Epithelial cell of proximal tubule (primary cell): ENCODE results near the gene BMPR1B. TPM values are rescaled to one million over a fixed set of nuclear protein-coding genes. Genes with fewer than 3 reads are reported as not detected.

Source experiments
- DNase-seq: peaks from one replicate; pipeline ENCODE4 v3.0.0-alpha.2; 2011; ENCODE audit warnings: low read depth
- H3K4me3 ChIP-seq: 2 replicates; pipeline ENCODE4 v1.5.1; 2011; ENCODE audit warnings: low read depth, mild to moderate bottlenecking, low read length
- total RNA-seq: library from RNA; depleted of rRNA; stranded (reverse); fragments of >200 nt; gene quantifications from 2 replicates; pipeline ENCODE4 v1.2.3, GENCODE V29; 2015
- TF ChIP-seq, protein P1 (sequence below): conservative IDR thresholded peaks from 2 replicates; pipeline ENCODE4 v1.5.1; 2012; ENCODE audit warnings: low read depth, mild to moderate bottlenecking, low read length

Gene BMPR1B
- total RNA-seq, 1 donor from 2014 or later = 2.0 TPM

DNA sequence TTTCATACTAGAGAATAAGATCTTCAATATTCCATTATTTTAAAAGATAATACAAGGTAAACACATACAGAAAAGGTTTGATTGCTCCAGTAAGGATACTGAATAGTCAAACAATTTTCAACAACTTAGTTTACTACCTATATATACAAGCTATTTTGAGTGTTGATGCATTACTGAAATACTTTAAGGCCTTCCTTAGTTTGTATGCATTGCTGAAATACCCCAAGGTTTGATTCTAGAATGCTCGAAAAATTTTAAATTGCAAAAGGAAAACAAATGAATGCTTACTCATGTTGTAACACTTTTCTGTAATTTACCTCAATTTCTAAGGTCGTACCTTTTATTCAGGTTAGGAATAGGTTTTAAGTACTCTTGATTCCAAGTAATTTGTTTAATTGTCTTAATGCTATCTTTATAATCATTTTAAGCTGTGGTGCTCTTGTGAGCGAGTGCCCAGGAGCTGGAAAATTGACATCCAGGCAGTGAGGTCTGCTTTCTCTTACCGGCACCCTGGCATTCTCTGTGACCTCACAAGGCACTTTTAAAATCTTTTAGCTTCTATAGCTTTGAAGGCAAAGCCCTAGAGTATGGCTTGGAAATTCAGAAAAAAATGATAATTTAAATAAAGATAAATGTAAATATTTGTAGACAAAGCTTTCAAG lies 114.0 kb downstream of the BMPR1B start:
- TF ChIP-seq, protein P1, sequence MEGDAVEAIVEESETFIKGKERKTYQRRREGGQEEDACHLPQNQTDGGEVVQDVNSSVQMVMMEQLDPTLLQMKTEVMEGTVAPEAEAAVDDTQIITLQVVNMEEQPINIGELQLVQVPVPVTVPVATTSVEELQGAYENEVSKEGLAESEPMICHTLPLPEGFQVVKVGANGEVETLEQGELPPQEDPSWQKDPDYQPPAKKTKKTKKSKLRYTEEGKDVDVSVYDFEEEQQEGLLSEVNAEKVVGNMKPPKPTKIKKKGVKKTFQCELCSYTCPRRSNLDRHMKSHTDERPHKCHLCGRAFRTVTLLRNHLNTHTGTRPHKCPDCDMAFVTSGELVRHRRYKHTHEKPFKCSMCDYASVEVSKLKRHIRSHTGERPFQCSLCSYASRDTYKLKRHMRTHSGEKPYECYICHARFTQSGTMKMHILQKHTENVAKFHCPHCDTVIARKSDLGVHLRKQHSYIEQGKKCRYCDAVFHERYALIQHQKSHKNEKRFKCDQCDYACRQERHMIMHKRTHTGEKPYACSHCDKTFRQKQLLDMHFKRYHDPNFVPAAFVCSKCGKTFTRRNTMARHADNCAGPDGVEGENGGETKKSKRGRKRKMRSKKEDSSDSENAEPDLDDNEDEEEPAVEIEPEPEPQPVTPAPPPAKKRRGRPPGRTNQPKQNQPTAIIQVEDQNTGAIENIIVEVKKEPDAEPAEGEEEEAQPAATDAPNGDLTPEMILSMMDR = no peak
- no peak overlapping the region for H3K4me3 ChIP-seq
- no peak for DNase-seq

DNA sequence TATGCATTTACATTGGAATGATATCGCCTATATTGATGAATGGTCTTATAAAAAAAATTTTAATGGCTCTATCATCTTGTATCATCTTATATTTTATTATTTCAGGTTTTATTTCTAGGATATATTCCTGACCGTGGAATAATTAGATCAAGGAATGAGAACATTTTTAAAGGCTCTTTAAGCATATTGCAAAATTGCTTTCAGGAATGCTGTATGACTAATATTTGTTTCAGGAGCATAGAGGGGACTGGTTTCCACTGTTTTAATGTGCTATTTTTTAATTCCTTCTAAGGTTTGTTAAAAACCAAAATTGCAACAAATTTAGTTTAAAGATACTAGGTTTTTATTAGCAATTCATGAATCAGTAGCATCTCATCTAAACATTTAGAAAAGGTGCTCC lies 120.2 kb downstream of the BMPR1B start:
- TF ChIP-seq, protein P1 = no peak
- no peak for DNase-seq
- no peak overlapping the region for H3K4me3 ChIP-seq

DNA sequence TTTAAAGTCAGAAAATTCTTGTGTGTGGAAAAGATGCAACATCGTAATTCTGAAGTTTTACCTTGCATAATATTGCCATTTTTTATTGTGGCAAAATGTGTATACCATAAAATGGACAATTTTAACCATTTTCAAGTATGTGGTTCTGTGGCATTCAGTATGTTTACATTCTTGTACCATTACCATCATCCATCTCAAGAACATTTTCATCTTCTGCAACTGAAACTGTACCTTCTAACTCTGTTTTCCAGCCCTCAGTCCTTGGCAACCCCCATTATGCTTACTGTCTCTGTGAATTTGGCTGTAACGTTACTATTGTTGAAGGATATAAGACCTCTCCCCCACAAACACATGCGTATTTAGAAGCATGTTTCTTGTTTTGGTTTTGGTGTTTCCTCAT lies 123.2 kb downstream of the BMPR1B start:
- H3K4me3 ChIP-seq = no peak overlapping the region
- TF ChIP-seq, protein P1 = no peak
- DNase-seq = no peak

DNA sequence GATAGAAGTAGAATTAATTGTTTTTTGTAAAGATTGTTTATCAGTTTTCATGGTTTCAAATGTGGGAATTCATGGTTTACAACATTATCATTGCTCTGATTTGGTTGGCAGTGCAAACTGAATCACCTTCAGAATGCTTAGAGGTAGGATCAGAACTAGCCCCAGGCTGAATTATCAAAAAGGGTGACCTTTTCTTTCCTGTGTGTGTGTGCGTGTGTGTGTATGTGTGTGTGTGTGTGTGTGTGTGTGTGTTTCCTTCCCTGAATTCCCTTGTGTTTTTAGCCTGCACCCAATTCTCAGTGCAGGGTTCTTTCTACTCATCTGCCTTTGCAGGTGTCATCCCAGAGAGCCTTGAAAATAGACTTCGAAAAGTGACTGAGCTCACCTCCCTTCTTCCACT lies 125.0 kb downstream of the BMPR1B start:
- H3K4me3 ChIP-seq = no peak overlapping the region
- DNase-seq = no peak
- TF ChIP-seq, protein P1 = no peak

DNA sequence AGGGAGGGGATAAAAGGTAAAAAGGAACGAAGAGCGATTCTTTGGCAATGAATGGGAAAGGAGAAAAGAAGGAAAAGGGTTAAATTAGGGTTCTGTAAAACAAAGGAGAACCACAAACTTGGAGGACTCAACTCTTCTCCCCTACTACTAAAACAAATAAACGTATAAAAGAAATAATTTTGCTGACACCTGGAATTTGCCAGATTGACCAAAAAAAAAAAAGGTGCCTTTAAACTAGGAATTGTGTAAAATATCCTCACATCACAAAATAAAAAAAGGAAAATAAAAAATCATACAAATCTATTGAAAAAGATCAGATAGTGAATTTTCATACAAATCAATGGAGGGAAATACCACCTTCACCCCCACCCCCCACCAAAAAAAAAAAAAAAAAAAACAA lies 129.3 kb downstream of the BMPR1B start:
- H3K4me3 ChIP-seq = no peak overlapping the region
- no peak for DNase-seq
- TF ChIP-seq, protein P1 = no peak

DNA sequence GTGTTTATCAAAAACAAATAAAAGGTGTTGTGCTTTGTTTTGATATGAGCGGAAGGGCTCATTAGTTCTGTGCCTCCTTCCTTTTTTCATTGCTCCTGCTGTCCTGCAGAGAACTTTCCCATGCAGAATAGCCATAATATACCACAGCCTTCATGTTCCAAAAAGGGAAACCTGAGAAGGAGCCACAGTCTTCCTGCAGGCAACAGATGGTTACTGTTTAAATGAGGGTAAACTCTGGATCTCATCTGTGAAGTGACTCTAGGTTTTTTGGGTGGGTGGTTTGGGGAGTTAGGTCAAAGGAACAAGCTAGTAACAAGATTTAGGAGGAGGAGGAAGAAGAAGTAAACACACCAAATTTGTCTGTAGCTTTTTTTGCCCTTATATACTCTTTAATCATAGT lies 131.8 kb downstream of the BMPR1B start:
- DNase-seq = no peak
- TF ChIP-seq, protein P1 = no peak
- H3K4me3 ChIP-seq = no peak overlapping the region

DNA sequence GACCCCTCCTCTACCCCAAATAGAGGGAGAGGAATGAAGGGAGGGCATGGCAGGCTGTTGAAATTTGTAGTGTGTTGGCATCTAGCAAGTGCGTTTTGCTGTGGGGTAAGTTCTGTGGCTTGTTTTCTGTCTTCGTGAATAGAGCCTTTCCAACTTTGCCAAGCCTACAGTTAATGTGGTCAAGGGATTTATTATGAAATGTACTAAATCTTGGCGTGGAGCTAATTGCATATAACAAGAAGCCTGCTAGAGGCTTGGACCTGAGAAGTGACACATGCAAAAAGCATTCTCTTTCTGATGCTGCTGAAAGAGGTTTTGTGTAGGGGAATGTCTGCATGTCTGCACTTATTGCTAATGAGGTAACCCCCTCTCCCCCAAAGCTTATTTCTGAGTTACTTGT lies 132.2 kb downstream of the BMPR1B start:
- DNase-seq = no peak
- TF ChIP-seq, protein P1 = no peak
- H3K4me3 ChIP-seq = no peak overlapping the region
